Breast epithelium (tissue), 3 donors: ENCODE data around the gene PLAGL1.

Source experiments
- POLR2AphosphoS5 ChIP-seq, 3 donors: sonication (generic); formaldehyde crosslinking; IDR thresholded peaks; one replicate each; pipeline ENCODE4 v1.6.1; 2017; ENCODE audit warnings: antibody characterized with exemption in 3 of 3
- TF ChIP-seq, protein P1 (sequence below), 3 donors: fragments of 450-650 bp; IDR thresholded peaks; one replicate each; pipeline ENCODE4 v1.5.1; 2016 to 2017; ENCODE audit warnings: antibody characterized with exemption in 3 of 3, mild to moderate bottlenecking in 3 of 3, moderate library complexity in 3 of 3

DNA sequence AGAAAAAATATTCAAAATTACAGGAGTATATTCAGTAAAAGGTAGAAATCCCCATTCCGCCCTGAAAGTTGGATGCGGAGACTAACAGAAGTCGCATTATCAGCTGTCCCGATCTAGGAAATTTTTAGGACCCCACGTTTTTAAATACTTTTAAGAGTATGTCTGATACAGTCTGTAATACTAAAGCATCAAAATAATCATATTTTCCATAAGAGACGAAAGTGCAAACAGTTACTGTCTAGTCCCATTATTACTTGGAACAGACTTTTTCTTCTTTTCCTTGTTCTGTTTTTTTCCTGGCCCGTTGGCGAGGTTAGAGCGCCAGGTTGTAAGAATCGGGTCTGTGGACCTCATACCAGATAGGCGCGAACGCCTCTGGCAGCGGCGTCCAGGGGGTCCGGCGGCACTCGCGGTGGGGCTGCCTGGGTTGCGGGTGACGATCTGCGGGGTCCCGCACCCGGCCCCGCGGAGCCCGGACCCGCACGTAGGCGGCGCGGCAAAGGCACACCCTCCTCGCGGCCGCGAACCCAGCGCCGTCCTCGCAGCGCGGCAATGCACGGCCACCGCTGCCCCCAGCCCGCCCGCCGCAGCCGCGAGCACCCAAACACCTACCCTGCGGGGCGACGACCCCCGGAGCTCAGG, 460 bp downstream of the PLAGL1 start:
- TF ChIP-seq, protein P1, sequence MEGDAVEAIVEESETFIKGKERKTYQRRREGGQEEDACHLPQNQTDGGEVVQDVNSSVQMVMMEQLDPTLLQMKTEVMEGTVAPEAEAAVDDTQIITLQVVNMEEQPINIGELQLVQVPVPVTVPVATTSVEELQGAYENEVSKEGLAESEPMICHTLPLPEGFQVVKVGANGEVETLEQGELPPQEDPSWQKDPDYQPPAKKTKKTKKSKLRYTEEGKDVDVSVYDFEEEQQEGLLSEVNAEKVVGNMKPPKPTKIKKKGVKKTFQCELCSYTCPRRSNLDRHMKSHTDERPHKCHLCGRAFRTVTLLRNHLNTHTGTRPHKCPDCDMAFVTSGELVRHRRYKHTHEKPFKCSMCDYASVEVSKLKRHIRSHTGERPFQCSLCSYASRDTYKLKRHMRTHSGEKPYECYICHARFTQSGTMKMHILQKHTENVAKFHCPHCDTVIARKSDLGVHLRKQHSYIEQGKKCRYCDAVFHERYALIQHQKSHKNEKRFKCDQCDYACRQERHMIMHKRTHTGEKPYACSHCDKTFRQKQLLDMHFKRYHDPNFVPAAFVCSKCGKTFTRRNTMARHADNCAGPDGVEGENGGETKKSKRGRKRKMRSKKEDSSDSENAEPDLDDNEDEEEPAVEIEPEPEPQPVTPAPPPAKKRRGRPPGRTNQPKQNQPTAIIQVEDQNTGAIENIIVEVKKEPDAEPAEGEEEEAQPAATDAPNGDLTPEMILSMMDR (IDR thresholded peaks at IDR 0.05) = no peak
- no peak for TF ChIP-seq POLR2AphosphoS5 (IDR thresholded peaks at IDR 0.05)
